RKO (cell line): ENCODE results near the gene MAP4K4.
A peak's percentile ranks its signal among the peaks of the same experiment; 100 is the strongest.

ENCODE experiments used
- DNase-seq: peaks from one replicate; pipeline ENCODE4 v3.0.0-alpha.2; 2016; ENCODE audit warnings: low spot score

The MAP4K4 gene

GRCh38 chr2:101692766-101693165 lies 4.7 kb upstream of the MAP4K4 start:
- no peak for DNase-seq

GRCh38 chr2:101693991-101694588 lies 3.4 kb upstream of the MAP4K4 start:
- DNase-seq, result no peak

GRCh38 chr2:101696272-101697123 lies 1.0 kb upstream of the MAP4K4 start:
- DNase-seq, result no peak

- peak; percentile 47 for DNase-seq
These were observed 722 bp downstream of the MAP4K4 start for GRCh38 chr2:101698014-101698843.

GRCh38 chr2:101698844-101699754 lies 1.6 kb downstream of the MAP4K4 start:
- DNase-seq, result peak; percentile 49

GRCh38 chr2:101699755-101700461 lies 2.4 kb downstream of the MAP4K4 start:
- peak; percentile 48 for DNase-seq

- DNase-seq, result no peak
These were observed 6.5 kb downstream of the MAP4K4 start for GRCh38 chr2:101704046-101704466.

- no peak for DNase-seq
These were observed 7.5 kb downstream of the MAP4K4 start for GRCh38 chr2:101704816-101705578.

- no peak for DNase-seq
These were observed 8.8 kb downstream of the MAP4K4 start for GRCh38 chr2:101706121-101706818.

- DNase-seq, result no peak
These were observed 9.3 kb downstream of the MAP4K4 start for GRCh38 chr2:101706819-101707177.

- no peak for DNase-seq
These were observed 12.5 kb downstream of the MAP4K4 start for GRCh38 chr2:101710036-101710435.

GRCh38 chr2:101710471-101711318 lies 13.2 kb downstream of the MAP4K4 start:
- no peak for DNase-seq

- no peak for DNase-seq
These were observed 16.6 kb downstream of the MAP4K4 start for GRCh38 chr2:101714118-101714517.

- DNase-seq, result no peak
These were observed 19.8 kb downstream of the MAP4K4 start for GRCh38 chr2:101717071-101717845.

GRCh38 chr2:101718479-101718878 lies 21.0 kb downstream of the MAP4K4 start:
- no peak for DNase-seq

- DNase-seq, result no peak
These were observed 21.6 kb downstream of the MAP4K4 start for GRCh38 chr2:101718993-101719571.

GRCh38 chr2:101720732-101721131 lies 23.2 kb downstream of the MAP4K4 start:
- DNase-seq, result no peak
